A549 (cell line): Measurements from ENCODE around the gene NGLY1. TPM values are rescaled to one million over a fixed set of nuclear protein-coding genes. Genes with fewer than 3 reads are reported as not detected.

ENCODE experiments used
- ATAC-seq, 2 experiments: fragments of 200-7000 bp in 1 of 2; fragments of >200 bp in 1 of 2; cut with Nextera tagmentation in 1 of 2; cut with Tn5 transposase in 1 of 2; 3 replicates each; pipeline versions ENCODE4 v1.8.0 to v1.9.1; 2018 to 2020; ENCODE audit warnings: mild to moderate bottlenecking in 1 of 2, moderate library complexity in 1 of 2
- CTCF ChIA-PET: fragments of 300-600 bp; sonication (Branson Sonifier 250); formaldehyde crosslinking; extraction: SDS; loops from one replicate; lab custom pipeline; 2021; ENCODE audit warnings: antibody characterized with exemption, inconsistent platforms; lab: Yijun Ruan, JAX
- POLR2A ChIA-PET: fragments of 350-600 bp; formaldehyde crosslinking; extraction: SDS; loops from one replicate; lab custom pipeline; 2021; ENCODE audit warnings: antibody characterized with exemption, inconsistent platforms; lab: Yijun Ruan, JAX
- DNase-seq, 2 experiments: peaks; one replicate each; pipeline versions ENCODE4 v3.0.0 to v3.0.0-alpha.2; 2011 to 2016; ENCODE audit warnings: low read depth in 1 of 2, low spot score in 1 of 2
- FAIRE-seq: peaks from 2 replicates; lab custom pipeline; 2011; peaks lifted over from hg19 to GRCh38; lab: Jason Lieb, UNC
- H3K27ac ChIP-seq, 2 experiments: fragments of >200 bp; sonication (Bioruptor Twin); formaldehyde crosslinking; 3 replicates each; pipeline ENCODE4 v1.5.1; 2016 to 2017
- H3K4me1 ChIP-seq: fragments of >200 bp; sonication (Bioruptor Twin); formaldehyde crosslinking; 3 replicates; pipeline ENCODE4 v1.6.1; 2016
- H3K4me2 ChIP-seq: fragments of >200 bp; sonication (Bioruptor Twin); formaldehyde crosslinking; 3 replicates; pipeline ENCODE4 v1.6.1; 2016
- H3K4me3 ChIP-seq: fragments of >200 bp; sonication (Bioruptor Twin); formaldehyde crosslinking; 3 replicates; pipeline ENCODE4 v1.5.1; 2016
- H3K9me3 ChIP-seq: fragments of >200 bp; sonication (Bioruptor Twin); formaldehyde crosslinking; 3 replicates; pipeline ENCODE4 v1.6.1; 2016
- ATOH8 ChIP-seq: fragments of 250-450 bp; sonication (Bioruptor Pico); IDR thresholded peaks from 2 replicates; pipeline ENCODE4 v1.5.0; 2020; ENCODE audit warnings: low read depth, mild to moderate bottlenecking, moderate library complexity
- CBX2 ChIP-seq: fragments of 200-600 bp; sonication (generic); IDR thresholded peaks from 2 replicates; pipeline ENCODE4 v1.6.1; 2016; ENCODE audit warnings: low read depth, mild to moderate bottlenecking, borderline replicate concordance
- CHD2 ChIP-seq: fragments of 150-350 bp; IDR thresholded peaks from 2 replicates; pipeline ENCODE4 v1.6.1; 2014; ENCODE audit warnings: low read length; ENCODE audit not compliant: partially characterized antibody
- CTCF ChIP-seq: fragments of >200 bp; sonication (Bioruptor Twin); formaldehyde crosslinking; IDR thresholded peaks from 3 replicates; pipeline ENCODE4 v1.5.1; 2016
- EHF ChIP-seq: fragments of 250-450 bp; sonication (Bioruptor Pico); IDR thresholded peaks from 2 replicates; pipeline ENCODE4 v1.5.0; 2020; ENCODE audit warnings: mild to moderate bottlenecking
- ELK1 ChIP-seq: fragments of 150-350 bp; IDR thresholded peaks from 2 replicates; pipeline ENCODE4 v1.6.1; 2014; ENCODE audit warnings: low read depth, mild to moderate bottlenecking, low read length
- EP300 ChIP-seq, 2 experiments: fragments of >200 bp; sonication (Bioruptor Twin); formaldehyde crosslinking; IDR thresholded peaks; 2 replicates in 1 of 2; 3 replicates in 1 of 2; pipeline ENCODE4 v1.6.1; 2016 to 2017
- FOSL2 ChIP-seq, 2 experiments: fragments of 450-650 bp in 1 of 2; fragments of >200 bp in 1 of 2; sonication (Bioruptor Twin) in 1 of 2; formaldehyde crosslinking; IDR thresholded peaks; 2 replicates each; pipeline versions ENCODE4 v1.5.0 to v1.6.1; 2016 to 2020; ENCODE audit warnings: mild to moderate bottlenecking in 1 of 2, moderate library complexity in 1 of 2
- FOXS1 ChIP-seq: fragments of 250-450 bp; sonication (Bioruptor Pico); IDR thresholded peaks from 2 replicates; pipeline ENCODE4 v1.5.0; 2020; ENCODE audit warnings: mild to moderate bottlenecking, moderate library complexity
- HDAC2 ChIP-seq: fragments of 200-600 bp; sonication (generic); IDR thresholded peaks from 2 replicates; pipeline ENCODE4 v1.6.1; 2016
- HOXA7 ChIP-seq: fragments of 250-450 bp; sonication (Bioruptor Pico); IDR thresholded peaks from 2 replicates; pipeline ENCODE4 v1.5.0; 2020; ENCODE audit warnings: mild to moderate bottlenecking, moderate library complexity
- JUNB ChIP-seq: fragments of >200 bp; sonication (Bioruptor Twin); formaldehyde crosslinking; IDR thresholded peaks from 2 replicates; pipeline ENCODE4 v1.6.1; 2016
- KDM1A ChIP-seq: fragments of 200-600 bp; sonication (generic); IDR thresholded peaks from 2 replicates; pipeline ENCODE4 v1.6.1; 2016; ENCODE audit warnings: low read depth, mild to moderate bottlenecking
- KDM5A ChIP-seq: fragments of 200-600 bp; sonication (generic); IDR thresholded peaks from 2 replicates; pipeline ENCODE4 v1.6.1; 2016; ENCODE audit warnings: antibody characterized with exemption, mild to moderate bottlenecking
- MAX ChIP-seq: IDR thresholded peaks from 2 replicates; pipeline ENCODE4 v1.6.1; 2012
- MAZ ChIP-seq: fragments of 150-350 bp; IDR thresholded peaks from 2 replicates; pipeline ENCODE4 v1.6.1; 2014; ENCODE audit warnings: antibody characterized with exemption, low read depth, low read length, borderline replicate concordance
- NPAS2 ChIP-seq: fragments of 250-450 bp; sonication (Bioruptor Pico); IDR thresholded peaks from 2 replicates; pipeline ENCODE4 v1.8.0; 2022; ENCODE audit warnings: mild to moderate bottlenecking, moderate library complexity, borderline replicate concordance
- NR3C1 ChIP-seq: fragments of >200 bp; sonication (Bioruptor Twin); formaldehyde crosslinking; IDR thresholded peaks from 3 replicates; pipeline ENCODE4 v1.6.1; 2017
- POLR2A ChIP-seq: IDR thresholded peaks from 2 replicates; pipeline ENCODE4 v1.6.1; 2012; ENCODE audit warnings: mild to moderate bottlenecking, low read length
- RAD21 ChIP-seq, 2 experiments: fragments of >200 bp in 1 of 2; sonication (Bioruptor Twin) in 1 of 2; formaldehyde crosslinking in 1 of 2; IDR thresholded peaks in 1 of 2; conservative IDR thresholded peaks in 1 of 2; 2 replicates in 1 of 2; 3 replicates in 1 of 2; pipeline ENCODE4 v1.6.1; 2012 to 2018; ENCODE audit warnings: inconsistent platforms in 1 of 2
- RARB ChIP-seq: fragments of 250-450 bp; sonication (Bioruptor Pico); IDR thresholded peaks from 2 replicates; pipeline ENCODE4 v1.8.0; 2021; ENCODE audit warnings: mild to moderate bottlenecking, moderate library complexity
- RCOR1 ChIP-seq: fragments of 150-350 bp; IDR thresholded peaks from 2 replicates; pipeline ENCODE4 v1.6.1; 2014; ENCODE audit warnings: antibody characterized with exemption, low read length, low read depth
- RFX5 ChIP-seq: fragments of 450-650 bp; IDR thresholded peaks from 2 replicates; pipeline ENCODE4 v1.7.1; 2014; ENCODE audit warnings: antibody characterized with exemption, mild to moderate bottlenecking, moderate library complexity
- SMC3 ChIP-seq: fragments of >200 bp; sonication (Bioruptor Twin); formaldehyde crosslinking; IDR thresholded peaks from 3 replicates; pipeline ENCODE4 v1.6.1; 2018; ENCODE audit warnings: inconsistent platforms
- TFCP2L1 ChIP-seq: fragments of 250-450 bp; sonication (Bioruptor Pico); IDR thresholded peaks from 2 replicates; pipeline ENCODE4 v1.5.0; 2021; ENCODE audit warnings: mild to moderate bottlenecking
- TP53 ChIP-seq: fragments of 250-450 bp; sonication (Bioruptor Pico); IDR thresholded peaks from 2 replicates; pipeline ENCODE4 v1.5.0; 2021; ENCODE audit warnings: mild to moderate bottlenecking, moderate library complexity
- ZFP36 ChIP-seq: fragments of 450-650 bp; IDR thresholded peaks from 2 replicates; pipeline ENCODE4 v1.6.1; 2014; ENCODE audit warnings: borderline replicate concordance; ENCODE audit not compliant: partially characterized antibody
- WGBS: methylation state at CpG from one replicate; pipeline ENCODE4 v1.1.6; 2017; ENCODE audit errors: missing lambda C conversion rate; 5-methylcytosine and 5-hydroxymethylcytosine counted together
- polyA plus RNA-seq, 4 experiments: library from polyadenylated mRNA; depleted of rRNA in 3 of 4; stranded (reverse); fragments of >200 nt; fragmentation: RNase III in 1 of 4; extraction: RNeasy Plus Mini Kit Qiagen cat#74134 plus additional on column Dnase treatment in 1 of 4; gene quantifications; 2 replicates in 3 of 4; 3 replicates in 1 of 4; pipeline ENCODE4 v1.2.3, GENCODE V29; 2011 to 2017

Gene NGLY1
- polyA plus RNA-seq, 2 of the 4 experiments (the other 2 are of a cell fraction), result 25.2 to 29.2 TPM

- Histone ChIP-seq H3K27ac (peak overlapping the region; percentile 93 to 100), H3K4me3 (peak overlapping the region; percentile 87), H3K4me2 (peak overlapping the region; percentile 88), H3K9me3 (no peaks in the 10 kb centered on the region), H3K4me1 (peaks cover 15% of the 10 kb centered on the region; the same call in 2 of the 3 replicates)
- ChIA-PET POLR2A (interaction anchor here (0.8 to 2.0 kb wide), 5 partner anchors 9 to 134 kb away, joined by 4 to 10 read pairs (median 8); no protein-coding TSS in a partner anchor), CTCF (interaction anchor here (1.0 kb wide), 1 partner anchor 30 kb away, joined by 4 read pairs; no protein-coding TSS in a partner anchor)
- TF ChIP-seq MAX, result no peak
- no peak for TF ChIP-seq CHD2
- TF ChIP-seq JUNB, result no peak
- TF ChIP-seq SMC3, result no peak
- no peak for FAIRE-seq
- no peak for DNase-seq
- ATAC-seq, result no peak
- 2% methylated on average over 14 of the region's 14 CpGs for WGBS
Observed at GRCh38 chr3:25782636-25782937, 656 bp downstream of the NGLY1 start.

GRCh38 chr3:25781758-25782594 is 1.3 kb downstream of the NGLY1 start:
- ChIA-PET CTCF (interaction anchor here (1.0 kb wide), 1 partner anchor 188 kb away, joined by 3 read pairs; no protein-coding TSS in a partner anchor), POLR2A (no interaction called here)
- peak overlapping the region; percentile 88 for H3K4me2 ChIP-seq
- peak overlapping the region; percentile 87 for H3K4me3 ChIP-seq
- ATAC-seq (no peak), FAIRE-seq (no peak)
- 47% methylated on average over 3 of the region's 3 CpGs for WGBS
- TF ChIP-seq RARB (CRISPR knock-in tag) (no peak), EP300 (IDR thresholded peaks at IDR 0.05) (no peak), TP53 (CRISPR knock-in tag) (no peak), FOSL2 (IDR thresholded peaks at IDR 0.05) (no peak), FOSL2 (CRISPR knock-in tag; IDR thresholded peaks at IDR 0.05) (no peak), RAD21 (conservative IDR thresholded peaks at IDR 0.05 in 1 of 2, IDR thresholded peaks at IDR 0.05 in 1 of 2) (no peak), CBX2 (no peak), JUNB (no peak), NPAS2 (CRISPR knock-in tag) (no peak), MAX (no peak), ELK1 (no peak), ATOH8 (CRISPR knock-in tag) (no peak), TFCP2L1 (CRISPR knock-in tag) (no peak), HDAC2 (no peak)
- TF ChIP-seq, all 56 proteins: peak for 0
- DNase-seq, result no peak
- peak overlapping the region; percentile 93 to 100 for H3K27ac ChIP-seq
- H3K4me1 ChIP-seq, result peaks cover 15% of the 10 kb centered on the region; the same call in 2 of the 3 replicates
- no peaks in the 10 kb centered on the region for H3K9me3 ChIP-seq

- H3K4me1 ChIP-seq, result peaks cover 15% of the 10 kb centered on the region; the same call in 2 of the 3 replicates
- no peak overlapping the region for H3K27ac ChIP-seq
- ChIA-PET POLR2A (no interaction called here), CTCF (interaction anchor here (1.0 kb wide), 1 partner anchor 188 kb away, joined by 3 read pairs; no protein-coding TSS in a partner anchor)
- ATAC-seq (no peak), DNase-seq (no peak), FAIRE-seq (no peak)
- WGBS, result 91% methylated on average over 11 of the region's 11 CpGs
- no peaks in the 10 kb centered on the region for H3K9me3 ChIP-seq
- peak overlapping the region; percentile 88 for H3K4me2 ChIP-seq
- H3K4me3 ChIP-seq, result no peak overlapping the region
- TF ChIP-seq RCOR1 (no peak), CHD2 (no peak), ZFP36 (no peak), MAX (no peak), KDM5A (no peak), TFCP2L1 (CRISPR knock-in tag) (no peak), NR3C1 (no peak), JUNB (no peak), RFX5 (no peak), KDM1A (no peak), HOXA7 (CRISPR knock-in tag) (no peak), MAZ (no peak), POLR2A (no peak), EHF (CRISPR knock-in tag) (no peak), FOXS1 (CRISPR knock-in tag) (no peak), CTCF (no peak)
Observed at GRCh38 chr3:25781145-25781757, 2.0 kb downstream of the NGLY1 start.
